Measurements from ENCODE around the gene NDUFB8. TPM values are rescaled to one million over a fixed set of nuclear protein-coding genes. Genes with fewer than 3 reads are reported as not detected.

The NDUFB8 gene
- total and polyA plus RNA-seq, 2 experiments from 2014 or later, result 123 to 294 TPM

- no peaks in the 10 kb centered on the region for H3K9me2 ChIP-seq (ENCODE audit: insufficient read depth)
- H3K36me3 ChIP-seq (ENCODE audit: low read depth), result no peaks in the 10 kb centered on the region
- no peak overlapping the region for H2AFZ ChIP-seq
- H3K9me3 ChIP-seq (ENCODE audit: low read depth), result no peaks in the 10 kb centered on the region
- no peaks in the 10 kb centered on the region for H3K27me3 ChIP-seq (replicated peaks; ENCODE audit: insufficient read depth)
- H4K20me1 ChIP-seq (ENCODE audit: insufficient read depth), result no peaks in the 10 kb centered on the region
- TF ChIP-seq EZH2phosphoT487 (IDR thresholded peaks at IDR 0.05; ENCODE audit: insufficient read depth, low read depth), result no peak
- TF ChIP-seq EZH2 (IDR thresholded peaks at IDR 0.05; ENCODE audit: insufficient read depth, poor library complexity, severe bottlenecking), result no peak
- H3F3A ChIP-seq (ENCODE audit: insufficient read depth), result no peaks in the 10 kb centered on the region
- no peak overlapping the region for H3K27ac ChIP-seq
- H3K79me2 ChIP-seq (ENCODE audit: insufficient read depth), result peaks cover 54% of the 10 kb centered on the region
- H3K4me3 ChIP-seq, result no peak overlapping the region
- no peak overlapping the region for H3K4me2 ChIP-seq (ENCODE audit: unreplicated experiment)
- in situ Hi-C loops (cut with MboI), result no loop called here
- no peak for DNase-seq
- H3K9ac ChIP-seq, result no peak overlapping the region
- H3K4me1 ChIP-seq (ENCODE audit: insufficient read depth), result peaks cover 13% of the 10 kb centered on the region
Measured at GRCh38 chr10:100531761-100532160, 2.1 kb upstream of the NDUFB8 start.

GRCh38 chr10:100528921-100529474 lies 673 bp downstream of the NDUFB8 start:
- in situ Hi-C loops (cut with MboI), result no loop called here
- Histone ChIP-seq H3K9me2 (ENCODE audit: insufficient read depth) (no peaks in the 10 kb centered on the region), H3K4me3 (peak overlapping the region; percentile 97), H3K27me3 (replicated peaks; ENCODE audit: insufficient read depth) (no peaks in the 10 kb centered on the region), H4K20me1 (ENCODE audit: insufficient read depth) (no peaks in the 10 kb centered on the region), H3F3A (ENCODE audit: insufficient read depth) (no peaks in the 10 kb centered on the region), H3K27ac (peak overlapping the region; percentile 2; the same call in 1 of the 2 replicates), H3K79me2 (ENCODE audit: insufficient read depth) (peaks cover 33% of the 10 kb centered on the region), H3K4me1 (ENCODE audit: insufficient read depth) (peaks cover 8% of the 10 kb centered on the region; the same call in 1 of the 2 replicates), H3K9me3 (ENCODE audit: low read depth) (no peaks in the 10 kb centered on the region), H3K9ac (peak overlapping the region; percentile 86), H3K4me2 (ENCODE audit: unreplicated experiment) (peak overlapping the region; percentile 99), H3K36me3 (ENCODE audit: low read depth) (0 out of 2 replicates have a peak, but pooled peaks cover 9% of the 10 kb centered on the region), H2AFZ (peak overlapping the region; percentile 97)
- WGBS, 2 experiments (ENCODE audit: low coverage in 1 of 2, low lambda C conversion rate in 2 of 2, missing lambda C conversion rate in 2 of 2), result 0% methylated on average over 16 to 18 of the region's 18 CpGs
- TF ChIP-seq EZH2 (IDR thresholded peaks at IDR 0.05; ENCODE audit: insufficient read depth, poor library complexity, severe bottlenecking) (no peak), EZH2phosphoT487 (IDR thresholded peaks at IDR 0.05; ENCODE audit: insufficient read depth, low read depth) (no peak)
- peak; percentile 47 for DNase-seq

GRCh38 chr10:100528123-100528886 lies 1.4 kb downstream of the NDUFB8 start:
- in situ Hi-C loops (cut with MboI), result no loop called here
- Histone ChIP-seq H3K36me3 (ENCODE audit: low read depth) (peaks cover 12% of the 10 kb centered on the region; the same call in 1 of the 2 replicates), H3K9me3 (ENCODE audit: low read depth) (no peaks in the 10 kb centered on the region), H3K4me1 (ENCODE audit: insufficient read depth) (peaks cover 8% of the 10 kb centered on the region; the same call in 1 of the 2 replicates), H2AFZ (peak overlapping the region; percentile 97; the same call in 1 of the 2 replicates), H3K4me3 (peak overlapping the region; percentile 97), H3K4me2 (ENCODE audit: unreplicated experiment) (peak overlapping the region; percentile 99), H3K9me2 (ENCODE audit: insufficient read depth) (no peaks in the 10 kb centered on the region), H3K9ac (peak overlapping the region; percentile 86), H4K20me1 (ENCODE audit: insufficient read depth) (no peaks in the 10 kb centered on the region), H3K79me2 (ENCODE audit: insufficient read depth) (peaks cover 33% of the 10 kb centered on the region), H3F3A (ENCODE audit: insufficient read depth) (no peaks in the 10 kb centered on the region), H3K27me3 (replicated peaks; ENCODE audit: insufficient read depth) (no peaks in the 10 kb centered on the region), H3K27ac (peak overlapping the region; percentile 2; the same call in 1 of the 2 replicates)
- 51 to 52% methylated on average over 7 of the region's 7 CpGs for WGBS, 2 experiments (ENCODE audit: low coverage in 1 of 2, low lambda C conversion rate in 2 of 2, missing lambda C conversion rate in 2 of 2)
- TF ChIP-seq EZH2phosphoT487 (IDR thresholded peaks at IDR 0.05; ENCODE audit: insufficient read depth, low read depth), result no peak
- TF ChIP-seq EZH2 (IDR thresholded peaks at IDR 0.05; ENCODE audit: insufficient read depth, poor library complexity, severe bottlenecking), result no peak
- no peak for DNase-seq

- no peak for TF ChIP-seq EZH2phosphoT487 (IDR thresholded peaks at IDR 0.05; ENCODE audit: insufficient read depth, low read depth)
- no peak for TF ChIP-seq EZH2 (IDR thresholded peaks at IDR 0.05; ENCODE audit: insufficient read depth, poor library complexity, severe bottlenecking)
- Histone ChIP-seq H2AFZ (no peak overlapping the region), H3F3A (ENCODE audit: insufficient read depth) (peaks cover 34% of the 10 kb centered on the region), H4K20me1 (ENCODE audit: insufficient read depth) (no peaks in the 10 kb centered on the region), H3K36me3 (ENCODE audit: low read depth) (peaks cover 16% of the 10 kb centered on the region; the same call in 1 of the 2 replicates), H3K9me3 (ENCODE audit: low read depth) (no peaks in the 10 kb centered on the region), H3K4me1 (ENCODE audit: insufficient read depth) (peaks cover 40% of the 10 kb centered on the region), H3K4me3 (no peak overlapping the region), H3K4me2 (ENCODE audit: unreplicated experiment) (no peak overlapping the region), H3K9ac (no peak overlapping the region), H3K9me2 (ENCODE audit: insufficient read depth) (no peaks in the 10 kb centered on the region), H3K27ac (no peak overlapping the region), H3K27me3 (replicated peaks; ENCODE audit: insufficient read depth) (no peaks in the 10 kb centered on the region), H3K79me2 (ENCODE audit: insufficient read depth) (peaks cover 24% of the 10 kb centered on the region)
- in situ Hi-C loops (cut with MboI), result no loop called here
- DNase-seq, result peak; percentile 23
- 70 to 86% methylated on average over 2 of the region's 2 CpGs for WGBS, 2 experiments (ENCODE audit: low coverage in 1 of 2, low lambda C conversion rate in 2 of 2, missing lambda C conversion rate in 2 of 2)
Measured at GRCh38 chr10:100524638-100525037, 5.0 kb downstream of the NDUFB8 start.
